ENCODE data around the gene NUCKS1.
"Not testable (repeated sequence)": the region's sequence is repeated elsewhere in the genome, so short reads cannot be mapped to it uniquely, and the experiment has no call there.

The NUCKS1 gene

GRCh38 chr1:205726619-205727125 is 23.3 kb downstream of the NUCKS1 start:
- DNase-seq = no peak

- no peak for DNase-seq
These were observed 24.5 kb downstream of the NUCKS1 start for GRCh38 chr1:205725514-205725913.

- DNase-seq = not testable (repeated sequence)
These were observed 29.2 kb downstream of the NUCKS1 start for GRCh38 chr1:205720740-205721139.

- DNase-seq = no peak
These were observed 30.2 kb downstream of the NUCKS1 start for GRCh38 chr1:205719762-205720161.

GRCh38 chr1:205719015-205719414 is 31.0 kb downstream of the NUCKS1 start:
- no peak for DNase-seq

- DNase-seq = no peak
These were observed 33.4 kb downstream of the NUCKS1 start for GRCh38 chr1:205716371-205717132.

- no peak for DNase-seq
These were observed 34.4 kb downstream of the NUCKS1 start for GRCh38 chr1:205715628-205716027.

GRCh38 chr1:205714906-205715246 is 35.1 kb downstream of the NUCKS1 start:
- no peak for DNase-seq

- no peak for DNase-seq
These were observed 35.6 kb downstream of the NUCKS1 start for GRCh38 chr1:205714190-205714905.

- peak; percentile 51 for DNase-seq
These were observed 38.6 kb downstream of the NUCKS1 start for GRCh38 chr1:205711105-205712048.

GRCh38 chr1:205710201-205711062 is 39.5 kb downstream of the NUCKS1 start:
- no peak for DNase-seq

GRCh38 chr1:205709640-205710039 is 40.3 kb downstream of the NUCKS1 start:
- DNase-seq = no peak

GRCh38 chr1:205709059-205709398 is 41.0 kb downstream of the NUCKS1 start:
- no peak for DNase-seq

- no peak for DNase-seq
These were observed 43.1 kb downstream of the NUCKS1 start for GRCh38 chr1:205706601-205707502.

GRCh38 chr1:205704903-205705302 is 45.1 kb downstream of the NUCKS1 start:
- no peak for DNase-seq

- no peak for DNase-seq
These were observed 46.9 kb downstream of the NUCKS1 start for GRCh38 chr1:205703072-205703471.

- DNase-seq = no peak
These were observed 48.1 kb downstream of the NUCKS1 start for GRCh38 chr1:205701891-205702290.

- DNase-seq = no peak
These were observed 48.6 kb downstream of the NUCKS1 start for GRCh38 chr1:205701420-205701819.

GRCh38 chr1:205700865-205701401 is 49.0 kb downstream of the NUCKS1 start:
- no peak for DNase-seq

GRCh38 chr1:205699416-205699815 is 50.6 kb downstream of the NUCKS1 start:
- no peak for DNase-seq

GRCh38 chr1:205698921-205699320 is 51.1 kb downstream of the NUCKS1 start:
- no peak for DNase-seq
